ENCODE data around the gene RIMS3.

The RIMS3 gene

DNA sequence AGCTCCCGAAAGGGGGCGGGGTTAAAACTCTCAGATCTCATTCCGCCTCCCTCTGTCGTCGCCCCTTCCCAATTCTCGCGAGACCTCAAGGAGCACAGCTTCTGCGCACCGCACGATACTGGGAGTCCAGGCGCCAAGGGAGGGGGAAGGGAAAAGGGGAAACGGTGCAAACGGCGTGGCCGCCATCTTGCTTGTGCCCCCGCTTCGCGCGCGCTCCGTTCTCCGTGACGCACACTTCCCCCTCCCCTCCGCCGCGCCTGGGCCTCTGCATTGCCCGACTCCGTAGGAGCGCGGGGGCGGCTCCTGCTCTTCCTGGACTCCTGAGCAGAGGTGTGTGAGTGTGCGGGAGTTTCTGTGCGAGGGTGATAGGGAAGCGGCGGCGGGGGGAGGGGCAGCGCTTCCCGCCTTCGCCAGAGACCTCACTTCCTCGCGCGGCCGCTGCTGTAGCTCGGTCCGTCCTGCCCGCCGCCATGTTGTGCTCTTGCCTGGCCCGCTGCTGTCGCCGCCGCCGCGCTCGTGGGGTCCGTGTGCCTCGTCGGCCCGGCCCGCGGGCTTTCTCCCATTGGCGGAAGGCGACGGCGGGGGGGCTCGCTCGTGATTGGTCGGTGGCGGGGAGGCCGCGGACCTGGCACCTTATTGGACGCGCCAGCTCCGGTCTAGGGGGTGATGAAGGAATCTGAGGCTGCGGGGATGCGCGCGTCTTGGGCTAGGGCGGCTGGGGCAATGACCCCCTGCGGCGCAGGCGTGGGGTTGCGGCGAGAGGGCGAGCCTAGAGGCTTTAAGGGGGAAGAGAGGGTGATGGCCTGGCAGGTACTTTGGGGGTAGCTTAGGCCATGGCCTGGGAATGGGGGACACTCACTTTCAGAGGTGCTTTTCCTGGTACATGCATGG is 26.3 kb upstream of the RIMS3 start, which contains the start of gene NFYC:
Gene NFYC (plus strand): TSS at position 167 of the 891 bp plus-strand sequence. CDS start 47,140 bp downstream, outside the sequence.
- DNase-seq (ENCODE audit: low read depth), result peak; percentile 90

DNA sequence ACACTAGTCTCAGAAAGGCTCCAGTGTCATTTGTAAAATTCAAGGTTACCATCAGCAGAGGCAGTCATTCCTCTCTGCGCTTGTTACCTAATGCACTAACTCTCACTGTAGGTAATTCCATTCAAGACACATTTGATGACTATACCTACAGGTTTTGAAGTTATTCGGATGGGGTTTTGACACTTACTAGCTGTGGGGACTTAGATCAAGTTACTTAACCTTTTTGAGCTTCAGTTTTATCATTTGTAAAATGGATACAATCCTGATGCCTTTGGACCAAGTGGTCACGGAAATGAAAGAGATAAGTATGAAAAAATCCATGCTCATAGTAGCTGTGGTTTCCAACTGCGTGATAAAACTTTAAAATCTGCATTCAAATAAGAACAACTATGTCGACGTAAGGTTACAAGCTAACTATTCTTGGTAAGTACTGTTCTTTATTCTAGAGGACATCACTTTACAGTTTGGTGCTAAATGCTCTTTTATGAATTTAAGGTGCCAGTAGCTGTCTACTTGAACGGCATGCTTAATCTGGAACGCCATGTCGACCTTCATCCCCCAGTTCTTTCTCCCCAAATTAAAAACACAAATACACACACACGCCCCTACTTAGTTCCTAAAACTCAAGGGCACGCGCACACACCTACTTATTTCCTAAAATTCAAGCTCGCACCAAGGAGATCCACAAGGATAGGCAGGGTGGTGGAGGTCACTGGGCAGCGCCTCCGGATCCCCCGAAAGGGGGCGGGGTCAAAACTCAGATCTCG is 25.5 kb upstream of the RIMS3 start:
- no peak for DNase-seq (ENCODE audit: low read depth)

DNA sequence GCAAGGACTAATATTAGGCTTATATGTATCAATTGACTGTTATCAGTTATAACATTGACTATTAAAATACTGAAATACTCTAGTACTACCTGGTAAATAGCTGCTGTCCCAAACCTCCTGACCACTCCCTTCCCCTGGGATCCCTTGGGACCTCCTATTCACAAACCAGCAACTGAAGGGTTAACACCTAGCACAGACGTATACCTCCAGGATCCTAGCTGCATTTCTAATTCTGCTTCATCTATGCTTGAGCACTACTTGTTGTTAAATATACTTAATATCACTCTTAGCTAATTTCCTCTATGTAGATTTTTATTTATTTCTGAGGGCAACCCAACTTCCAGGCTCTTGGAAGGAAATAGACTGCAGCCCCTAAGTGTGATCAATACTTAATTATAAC is 24.3 kb upstream of the RIMS3 start:
- DNase-seq (ENCODE audit: low read depth), result no peak

DNA sequence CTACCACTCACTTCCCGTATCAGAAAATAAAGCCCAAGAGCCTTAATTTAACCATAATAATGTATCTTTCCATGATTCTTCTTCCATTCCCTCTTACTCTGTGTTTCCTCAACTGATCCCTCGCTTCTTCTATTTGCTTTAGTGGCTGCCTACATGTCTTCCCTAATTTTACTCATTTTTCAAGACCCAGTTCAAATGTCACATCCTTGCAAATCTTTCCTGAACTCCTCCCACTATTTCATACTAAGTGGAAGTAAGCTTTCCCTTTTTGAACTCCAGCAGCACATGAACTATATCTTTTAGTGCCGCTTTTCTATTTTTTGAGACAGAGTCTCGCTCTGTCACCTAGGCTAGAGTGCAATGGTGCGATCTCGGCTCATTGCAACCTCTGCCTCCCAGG is 22.2 kb upstream of the RIMS3 start:
- DNase-seq (ENCODE audit: low read depth), result no peak

DNA sequence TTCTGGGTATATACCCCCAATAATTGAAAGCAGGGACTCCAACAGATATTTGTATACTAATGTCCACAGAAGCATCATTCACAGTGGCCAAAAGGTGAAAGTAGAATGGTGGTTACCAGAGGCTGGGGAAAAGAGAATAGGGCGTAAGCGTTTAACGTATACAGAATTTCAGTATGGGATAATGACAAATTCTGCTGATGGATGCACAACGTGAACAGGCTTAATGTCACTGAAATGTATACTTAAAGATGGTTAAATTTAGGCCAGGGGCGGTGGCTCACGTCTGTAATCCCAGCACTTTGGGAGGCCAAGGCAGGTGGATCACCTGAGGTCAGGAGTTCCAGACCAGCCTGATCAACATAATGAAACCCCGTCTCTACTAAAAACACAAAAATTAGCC is 21.6 kb upstream of the RIMS3 start:
- no peak for DNase-seq (ENCODE audit: low read depth)

DNA sequence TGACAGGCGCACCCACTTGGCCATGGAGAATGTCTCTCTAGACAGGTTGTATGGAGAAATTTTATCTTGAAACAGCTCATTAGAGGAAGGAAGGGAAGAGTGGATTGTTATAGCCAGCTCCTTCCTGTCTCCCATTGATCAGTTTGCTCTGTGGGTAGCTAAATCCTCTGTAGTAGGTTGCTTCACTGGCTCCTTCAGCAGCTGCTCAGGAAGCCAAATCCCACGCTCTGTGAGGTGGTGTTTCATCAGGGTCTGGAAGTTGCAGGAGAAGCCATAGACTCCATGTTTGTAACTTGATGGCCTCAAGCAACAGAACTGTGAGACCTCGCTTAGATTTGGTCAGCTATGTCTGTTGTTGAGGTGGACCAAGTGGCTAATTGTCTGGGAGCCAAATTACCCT is 19.2 kb upstream of the RIMS3 start:
- DNase-seq (ENCODE audit: low read depth), result no peak

DNA sequence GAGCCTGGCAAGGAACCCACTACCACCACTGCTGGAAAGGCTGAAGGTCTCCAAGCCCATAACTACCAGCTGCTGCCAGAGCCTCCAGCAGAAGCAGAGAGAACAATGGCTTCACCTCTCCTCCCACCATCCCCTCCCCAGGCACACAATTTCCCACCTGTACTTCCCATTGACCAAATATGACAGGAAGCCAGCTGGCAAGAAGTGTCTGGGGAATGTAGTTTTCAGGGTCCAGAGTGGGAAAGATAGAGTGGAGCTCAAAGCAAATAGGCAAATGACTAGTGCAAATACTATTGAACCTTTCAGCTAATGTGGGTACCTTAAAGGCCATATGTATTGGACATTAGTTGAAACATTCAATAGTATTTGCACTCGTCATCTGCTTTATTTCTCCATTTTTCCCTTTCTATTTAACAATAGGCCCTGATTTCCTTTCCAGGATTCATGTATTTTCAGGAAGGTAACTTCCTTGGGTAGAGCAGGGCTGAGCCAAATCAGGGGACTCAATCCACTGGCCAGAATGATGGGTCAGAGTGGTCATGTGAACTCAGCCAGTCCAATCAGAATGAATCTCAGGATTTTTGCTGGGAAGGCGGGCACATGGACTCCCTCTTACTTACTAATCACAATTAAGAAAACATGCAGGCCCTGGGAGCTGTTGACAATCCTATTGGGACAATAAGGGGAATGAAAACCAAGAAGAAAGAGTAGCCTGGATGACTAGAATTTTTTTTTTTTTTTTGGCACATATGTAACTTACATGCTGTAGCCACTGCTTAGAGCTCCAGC is 13.9 kb upstream of the RIMS3 start:
- DNase-seq (ENCODE audit: low read depth), result no peak

DNA sequence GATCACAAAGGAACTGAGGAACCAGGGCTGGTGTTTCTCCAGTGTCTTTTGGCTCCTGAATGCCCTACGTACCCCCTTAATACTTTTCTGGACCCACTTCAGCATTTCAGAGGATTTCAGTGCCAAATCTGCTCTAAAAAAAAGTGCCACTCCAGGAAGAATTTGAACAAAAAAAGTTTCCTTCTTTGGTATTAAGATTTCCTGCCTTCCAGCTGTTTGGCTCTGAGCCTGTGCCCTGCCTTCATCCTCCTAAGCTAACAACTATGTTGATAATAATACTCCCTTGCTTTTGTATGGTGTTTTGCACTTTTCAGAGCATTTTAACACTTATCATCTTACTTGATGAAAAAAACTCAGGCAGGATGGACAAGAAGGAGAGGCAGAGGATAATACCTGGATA is 11.0 kb upstream of the RIMS3 start:
- DNase-seq (ENCODE audit: low read depth), result no peak

DNA sequence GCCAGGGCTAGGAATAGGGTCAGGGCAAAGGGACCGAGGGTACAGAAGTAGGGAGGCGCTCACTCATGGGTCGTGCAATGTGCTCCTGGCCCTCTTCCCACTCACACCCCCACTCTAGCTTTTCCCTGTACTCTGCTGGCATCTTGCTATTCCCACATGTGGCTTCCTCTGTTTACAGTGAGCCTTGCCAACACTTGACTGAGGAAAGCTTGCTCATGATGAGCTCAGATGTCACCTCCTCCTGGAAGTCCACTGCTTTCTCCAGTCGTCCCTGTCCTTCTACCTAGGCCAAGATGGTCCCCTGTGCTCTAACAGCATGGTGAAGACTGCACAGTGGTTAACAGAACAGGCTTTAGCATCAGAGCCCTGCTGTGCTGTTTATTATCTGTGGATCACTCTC is 8.0 kb upstream of the RIMS3 start:
- no peak for DNase-seq (ENCODE audit: low read depth)

DNA sequence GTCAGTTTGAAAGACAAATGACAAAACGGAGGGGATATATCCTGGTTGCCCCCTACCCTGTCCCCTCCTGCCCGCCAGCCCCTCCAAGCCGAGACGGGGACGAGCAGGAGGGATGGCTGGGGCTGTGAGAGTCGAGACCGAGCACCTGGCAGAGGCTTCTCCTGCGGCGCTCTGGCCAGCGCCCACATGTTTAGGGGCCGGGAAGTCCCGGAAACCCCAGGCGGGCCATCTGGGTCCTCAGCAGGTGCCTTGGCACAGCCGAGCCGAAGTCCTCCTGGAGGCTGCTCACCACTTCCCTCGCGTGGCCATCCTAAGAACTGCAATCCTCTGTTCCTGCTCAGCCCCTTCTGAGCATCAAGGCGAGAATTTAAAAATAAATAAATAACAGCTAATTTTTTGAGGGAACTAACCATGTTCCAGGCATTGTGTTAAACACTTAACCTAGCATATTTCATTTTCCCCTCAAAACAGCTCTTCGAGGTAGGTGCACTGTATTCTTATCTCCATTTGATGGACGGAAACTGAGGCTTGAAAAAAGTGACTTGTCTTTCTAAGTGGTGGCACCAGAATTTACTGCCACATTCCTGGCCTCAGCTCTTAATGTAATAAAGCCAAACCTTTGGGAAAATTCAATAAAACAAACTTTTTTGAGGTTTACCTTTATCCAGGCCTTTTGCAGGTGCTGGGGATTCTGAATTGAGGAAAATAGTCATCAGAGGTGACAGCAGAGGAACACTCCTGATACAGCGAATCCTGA is 3.5 kb upstream of the RIMS3 start:
- peak; percentile 80 for DNase-seq (ENCODE audit: low read depth)

DNA sequence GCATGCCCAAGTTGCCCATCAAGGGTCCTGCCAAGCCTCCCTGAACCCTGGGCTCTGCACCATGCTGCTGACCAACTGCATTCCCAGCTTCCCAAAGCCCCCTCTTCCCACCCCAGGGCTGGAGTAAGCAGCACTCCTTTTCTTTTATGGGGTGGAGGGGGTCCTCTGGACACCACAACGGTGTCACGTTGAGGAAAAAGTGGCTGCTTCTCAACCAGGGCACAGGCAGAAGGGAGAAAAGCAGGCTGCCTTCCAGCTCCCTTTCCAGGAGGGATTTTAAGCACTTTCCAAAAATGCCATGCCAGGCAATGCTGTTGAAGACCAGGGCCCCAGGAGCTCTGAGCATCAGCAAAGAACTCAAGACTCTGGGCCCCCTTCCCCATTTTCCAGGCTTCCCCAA is 691 bp downstream of the RIMS3 start:
- DNase-seq (ENCODE audit: low read depth), result no peak

DNA sequence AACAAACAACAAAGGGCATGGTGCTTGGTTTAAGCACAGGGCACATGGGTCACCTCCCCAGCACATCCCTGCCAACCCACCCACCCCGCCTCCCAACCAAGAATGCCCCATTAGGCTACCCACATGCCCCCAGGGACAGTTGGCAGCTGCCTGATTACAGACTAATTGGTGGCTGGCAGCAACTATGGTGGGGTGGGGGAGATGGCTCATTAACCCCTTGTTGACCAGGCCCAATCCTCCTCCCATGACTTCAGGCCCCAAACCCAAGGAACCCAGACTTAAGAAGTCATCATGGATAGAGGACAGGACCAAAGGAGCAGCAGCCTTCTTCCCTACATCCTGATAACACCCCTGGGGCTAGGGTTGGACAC is 1.3 kb downstream of the RIMS3 start:
- DNase-seq (ENCODE audit: low read depth), result no peak

DNA sequence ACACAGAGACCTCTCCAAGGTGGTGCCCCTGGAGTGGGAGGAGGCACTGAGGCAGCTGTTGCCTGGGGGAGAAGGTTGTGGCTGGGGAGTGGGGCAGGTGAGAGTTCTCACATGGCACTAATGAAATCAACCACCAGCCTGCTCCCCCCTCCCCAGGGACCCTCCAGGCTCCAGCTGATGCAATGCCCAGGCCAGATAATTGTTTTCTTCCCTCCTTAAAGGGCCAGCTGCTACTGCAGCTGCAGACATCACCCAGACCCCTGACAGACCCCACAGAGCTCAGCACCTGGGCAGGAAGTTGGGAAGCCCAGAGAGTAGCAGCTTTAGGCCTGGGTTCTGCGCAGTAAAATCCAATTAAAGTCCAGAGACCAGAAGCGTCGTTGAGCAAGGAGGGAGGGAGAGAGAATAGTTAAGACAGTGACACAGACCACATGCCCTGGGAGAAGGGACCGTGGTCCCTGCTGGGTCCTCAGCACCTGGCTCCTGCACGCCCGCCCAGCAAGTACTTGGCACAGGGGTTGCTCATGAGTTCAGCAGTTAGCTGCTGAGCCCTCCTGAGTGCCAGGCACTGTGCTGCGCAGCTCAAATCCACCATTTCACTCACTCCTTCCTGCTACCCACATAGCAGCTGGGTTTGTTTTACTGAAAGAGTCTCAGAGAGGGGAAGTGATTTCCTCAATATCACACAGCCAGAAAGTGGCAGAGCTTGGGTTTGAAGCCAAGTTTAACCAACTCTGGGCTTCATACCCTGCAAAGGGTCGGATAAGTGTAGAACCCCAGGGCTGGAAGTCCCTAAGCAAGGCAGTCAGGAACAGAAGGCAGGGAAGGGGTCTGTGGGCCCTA is 1.9 kb downstream of the RIMS3 start:
- no peak for DNase-seq (ENCODE audit: low read depth)

DNA sequence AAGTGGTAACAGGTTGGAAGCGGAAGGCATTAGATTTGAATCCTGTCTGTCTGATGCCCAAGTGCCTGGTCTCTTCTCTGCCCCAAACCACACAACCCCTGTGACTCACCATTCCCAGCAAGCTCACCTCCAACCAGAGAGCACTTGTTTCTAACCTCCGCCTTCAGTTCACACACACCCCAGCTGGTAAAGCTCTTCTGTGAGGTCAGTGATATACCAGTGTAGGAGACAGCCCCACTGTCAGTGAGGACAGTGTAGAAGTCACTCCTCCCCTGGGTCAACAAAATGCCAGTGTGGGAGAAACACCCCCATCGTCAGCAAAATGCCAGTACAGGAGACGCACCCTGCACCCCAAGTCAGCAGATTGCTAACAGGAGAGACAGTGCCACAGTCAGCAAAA is 2.6 kb downstream of the RIMS3 start:
- no peak for DNase-seq (ENCODE audit: low read depth)

DNA sequence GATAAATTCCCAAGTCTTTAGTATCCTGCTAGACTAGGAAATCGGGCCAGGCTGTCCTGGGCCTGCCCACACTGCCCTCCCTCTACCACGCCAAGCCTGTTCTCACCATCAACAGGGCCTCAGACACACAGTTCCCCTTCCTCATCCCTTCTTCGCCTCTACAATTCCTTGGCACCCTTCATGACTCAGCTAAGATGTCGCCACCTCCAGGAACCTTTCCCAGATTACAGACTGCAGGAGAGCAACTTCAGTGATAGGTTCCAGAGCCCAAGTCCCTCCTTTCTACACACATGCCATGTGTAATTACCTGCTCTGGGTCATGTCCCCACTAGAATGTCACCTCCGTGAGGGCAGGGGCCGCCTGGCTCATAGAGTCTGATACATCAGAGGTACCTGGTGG is 3.3 kb downstream of the RIMS3 start:
- no peak for DNase-seq (ENCODE audit: low read depth)

DNA sequence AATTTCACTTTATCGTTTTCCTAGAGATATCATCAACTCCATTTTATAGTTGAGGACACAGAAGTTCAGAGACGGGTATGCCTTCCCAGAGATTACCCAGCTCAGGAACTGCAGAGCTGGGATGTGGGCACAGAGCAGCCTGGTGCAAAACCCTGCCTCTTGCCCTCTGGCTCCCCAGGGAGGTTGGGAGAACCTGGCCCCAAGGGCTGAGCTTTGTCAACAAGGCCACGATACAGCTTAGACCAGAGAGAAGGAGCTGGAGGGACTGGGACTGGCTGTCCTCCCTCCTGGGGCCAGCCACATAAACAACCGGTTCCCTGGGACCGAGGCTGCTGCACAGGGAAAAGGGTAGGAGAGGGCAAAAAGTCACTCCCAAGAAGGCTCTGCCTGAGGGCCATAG is 3.8 kb downstream of the RIMS3 start:
- no peak for DNase-seq (ENCODE audit: low read depth)

DNA sequence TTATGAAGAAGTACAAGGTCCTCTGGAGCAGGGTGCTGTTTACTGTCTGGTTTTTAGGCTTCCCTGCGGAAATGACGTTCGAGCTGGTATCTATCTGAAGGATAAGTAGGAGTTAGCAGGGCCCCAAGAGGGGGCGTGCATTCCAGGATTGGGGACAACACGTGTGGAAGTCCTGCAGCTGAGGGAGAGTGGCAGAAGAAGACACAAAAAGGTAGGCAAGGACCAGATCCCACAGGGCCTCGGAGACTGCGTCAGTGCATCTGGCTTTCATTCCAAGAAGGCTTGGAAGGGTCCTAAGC is 5.9 kb downstream of the RIMS3 start:
- DNase-seq (ENCODE audit: low read depth), result no peak

DNA sequence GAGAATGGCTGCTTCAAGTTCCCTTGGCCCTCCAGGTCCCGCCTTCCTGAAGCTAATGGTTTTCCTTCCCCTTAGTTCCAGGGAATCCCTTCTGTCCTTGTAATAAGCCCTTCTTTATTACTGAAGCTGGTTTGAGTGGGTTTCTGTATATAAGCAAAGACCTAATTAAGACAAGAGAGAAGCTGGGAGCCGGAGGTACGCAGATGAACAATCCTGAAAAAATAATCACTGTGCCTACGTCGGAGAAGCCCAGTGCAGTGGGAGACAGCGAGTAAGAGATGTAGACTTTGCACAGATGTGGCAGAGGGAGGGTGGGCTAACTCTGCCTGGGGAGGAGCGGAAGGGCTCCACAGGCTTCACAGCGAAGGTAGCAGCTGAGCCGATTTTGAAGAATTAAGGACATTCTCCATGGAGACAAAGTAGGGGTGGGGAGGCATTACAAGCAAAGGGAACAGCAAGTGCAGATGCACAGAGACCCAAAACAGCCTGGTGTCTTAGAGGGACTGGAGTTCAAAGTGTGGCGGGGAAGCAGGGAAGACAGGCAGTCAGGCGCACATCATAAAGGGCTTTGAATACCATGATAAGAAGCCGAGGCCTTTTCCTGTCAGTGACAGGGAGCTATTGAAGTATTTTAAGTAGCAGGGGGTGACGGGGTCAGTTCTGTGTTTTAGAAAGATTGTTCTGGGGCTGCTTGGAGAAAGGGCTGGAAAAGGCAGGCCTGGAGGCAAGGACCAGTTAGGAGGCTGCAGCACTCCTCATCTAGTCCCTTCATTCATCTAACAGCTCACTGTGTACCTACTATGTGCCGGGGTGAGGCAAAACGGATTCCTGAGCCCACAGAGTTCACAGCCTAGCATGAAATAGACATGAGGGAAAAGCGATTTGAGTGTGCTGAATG is 6.5 kb downstream of the RIMS3 start:
- DNase-seq (ENCODE audit: low read depth), result no peak

DNA sequence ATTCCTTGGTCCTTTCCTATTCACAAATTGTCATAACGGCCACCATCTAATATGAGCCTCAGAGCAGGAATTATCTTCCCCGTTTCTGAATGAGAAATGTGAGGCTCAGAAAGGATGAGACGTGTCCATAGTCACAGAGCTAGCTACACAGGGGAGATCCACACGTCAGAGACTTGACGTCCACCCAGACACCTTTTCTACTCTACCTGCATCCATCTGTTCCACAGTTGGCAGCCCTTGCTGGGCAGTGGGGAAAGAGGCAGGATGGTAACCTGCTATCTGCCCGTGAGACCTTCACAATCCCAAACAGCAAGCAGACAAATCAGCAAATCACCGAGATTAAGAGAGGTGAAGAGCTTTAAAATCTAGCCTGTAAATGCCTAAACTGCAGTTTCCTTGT is 8.4 kb downstream of the RIMS3 start:
- no peak for DNase-seq (ENCODE audit: low read depth)

All from activated T-cell treated with anti-CD3 and anti-CD28 coated beads for 1 hour (primary cell).